ENCODE data around the gene PLD5.
"Not testable (repeated sequence)": the region's sequence is repeated elsewhere in the genome, so short reads cannot be mapped to it uniquely, and the experiment has no call there.

PLD5 gene

GRCh38 chr1:242225767-242226573 lies 298.5 kb downstream of the PLD5 start:
- no peaks in the 10 kb centered on the region for H3K9me3 Mint-ChIP-seq
- peaks cover under 1% of the 10 kb centered on the region for H3K27me3 Mint-ChIP-seq (ENCODE audit: low read depth, poor library complexity)
- DNase-seq, result no peak
- no peaks in the 10 kb centered on the region for H3K36me3 Mint-ChIP-seq (ENCODE audit: low read depth)
- no peak for TF ChIP-seq CTCF (IDR thresholded peaks at IDR 0.05)
- no peak overlapping the region for H3K4me3 Mint-ChIP-seq
- no peak overlapping the region for H3K27ac Mint-ChIP-seq
- H3K4me1 Mint-ChIP-seq, result no peaks in the 10 kb centered on the region

GRCh38 chr1:242224878-242225766 lies 299.4 kb downstream of the PLD5 start:
- H3K4me1 Mint-ChIP-seq; H3K27ac Mint-ChIP-seq; H3K36me3 Mint-ChIP-seq (ENCODE audit: low read depth); H3K4me3 Mint-ChIP-seq; H3K9me3 Mint-ChIP-seq; H3K27me3 Mint-ChIP-seq (ENCODE audit: low read depth, poor library complexity); DNase-seq: not testable (repeated sequence)

- TF ChIP-seq CTCF (IDR thresholded peaks at IDR 0.05), result no peak
- no peak for DNase-seq
- Mint-ChIP-seq H3K27me3 (ENCODE audit: low read depth, poor library complexity) (peaks cover 4% of the 10 kb centered on the region), H3K9me3 (no peaks in the 10 kb centered on the region), H3K4me1 (no peaks in the 10 kb centered on the region), H3K27ac (no peak overlapping the region), H3K36me3 (ENCODE audit: low read depth) (no peaks in the 10 kb centered on the region), H3K4me3 (no peak overlapping the region)
Measured at GRCh38 chr1:242224461-242224860, 300.0 kb downstream of the PLD5 start.

- Mint-ChIP-seq H3K27ac (no peak overlapping the region), H3K36me3 (ENCODE audit: low read depth) (peaks cover 5% of the 10 kb centered on the region), H3K27me3 (ENCODE audit: low read depth, poor library complexity) (peaks cover 4% of the 10 kb centered on the region), H3K9me3 (peaks cover 29% of the 10 kb centered on the region), H3K4me3 (no peak overlapping the region), H3K4me1 (no peaks in the 10 kb centered on the region)
- DNase-seq, result no peak
- no peak for TF ChIP-seq CTCF (IDR thresholded peaks at IDR 0.05)
Measured at GRCh38 chr1:242219905-242220304, 304.6 kb downstream of the PLD5 start.

- Mint-ChIP-seq H3K4me1 (no peaks in the 10 kb centered on the region), H3K36me3 (ENCODE audit: low read depth) (peaks cover 5% of the 10 kb centered on the region), H3K9me3 (peaks cover 34% of the 10 kb centered on the region), H3K27me3 (ENCODE audit: low read depth, poor library complexity) (peaks cover 4% of the 10 kb centered on the region), H3K4me3 (no peak overlapping the region), H3K27ac (no peak overlapping the region)
- DNase-seq, result no peak
- TF ChIP-seq CTCF (IDR thresholded peaks at IDR 0.05), result no peak
Measured at GRCh38 chr1:242219298-242219901, 305.1 kb downstream of the PLD5 start.

GRCh38 chr1:242216368-242216767 lies 308.1 kb downstream of the PLD5 start:
- H3K4me3 Mint-ChIP-seq, result no peak overlapping the region
- DNase-seq, result no peak
- no peaks in the 10 kb centered on the region for H3K4me1 Mint-ChIP-seq
- peaks cover 4% of the 10 kb centered on the region for H3K27me3 Mint-ChIP-seq (ENCODE audit: low read depth, poor library complexity)
- no peak overlapping the region for H3K27ac Mint-ChIP-seq
- H3K9me3 Mint-ChIP-seq, result peaks cover 48% of the 10 kb centered on the region
- no peak for TF ChIP-seq CTCF (IDR thresholded peaks at IDR 0.05)
- H3K36me3 Mint-ChIP-seq (ENCODE audit: low read depth), result peaks cover 5% of the 10 kb centered on the region

GRCh38 chr1:242214455-242214854 lies 310.0 kb downstream of the PLD5 start:
- H3K4me1 Mint-ChIP-seq; DNase-seq; H3K4me3 Mint-ChIP-seq; H3K27ac Mint-ChIP-seq; H3K27me3 Mint-ChIP-seq (ENCODE audit: low read depth, poor library complexity); H3K36me3 Mint-ChIP-seq (ENCODE audit: low read depth): not testable (repeated sequence)
- peaks cover 48% of the 10 kb centered on the region for H3K9me3 Mint-ChIP-seq

GRCh38 chr1:242212961-242213360 lies 311.5 kb downstream of the PLD5 start:
- not testable (repeated sequence) for H3K4me3 Mint-ChIP-seq; H3K27me3 Mint-ChIP-seq (ENCODE audit: low read depth, poor library complexity); H3K36me3 Mint-ChIP-seq (ENCODE audit: low read depth); H3K27ac Mint-ChIP-seq; DNase-seq
- peaks cover 16% of the 10 kb centered on the region for H3K4me1 Mint-ChIP-seq
- peaks cover 48% of the 10 kb centered on the region for H3K9me3 Mint-ChIP-seq

Measured in nephron progenitor cell (in vitro differentiated cells).